GM12874 (cell line): ENCODE data around the gene IL7R.

ENCODE experiments used
- TF ChIP-seq, protein P1 (sequence below): IDR thresholded peaks from 2 replicates; pipeline ENCODE4 v1.5.1; 2011; ENCODE audit warnings: low read depth, mild to moderate bottlenecking, control low read depth, low read length, moderate library complexity; ENCODE audit not compliant: insufficient read depth

IL7R gene

DNA sequence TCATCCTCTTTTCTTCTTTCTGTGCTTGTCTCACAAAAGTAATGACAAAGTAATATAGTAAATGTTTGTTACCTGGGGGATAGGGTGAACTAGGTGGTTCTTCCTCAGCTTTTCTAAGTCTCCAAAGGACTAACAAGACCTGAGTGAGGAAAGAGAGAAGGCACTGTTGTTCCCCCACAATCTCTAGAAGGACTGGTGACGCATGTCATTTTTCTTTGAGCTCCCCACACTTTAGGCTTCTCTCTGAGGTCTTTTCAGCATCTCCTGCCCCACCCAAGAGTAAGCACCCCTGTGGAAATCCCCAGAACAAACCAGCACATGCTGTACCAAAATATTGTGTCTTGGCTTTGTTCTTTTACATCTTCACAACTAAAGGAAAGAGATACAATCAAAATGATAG is 2.4 kb upstream of the IL7R start:
- TF ChIP-seq, protein P1, sequence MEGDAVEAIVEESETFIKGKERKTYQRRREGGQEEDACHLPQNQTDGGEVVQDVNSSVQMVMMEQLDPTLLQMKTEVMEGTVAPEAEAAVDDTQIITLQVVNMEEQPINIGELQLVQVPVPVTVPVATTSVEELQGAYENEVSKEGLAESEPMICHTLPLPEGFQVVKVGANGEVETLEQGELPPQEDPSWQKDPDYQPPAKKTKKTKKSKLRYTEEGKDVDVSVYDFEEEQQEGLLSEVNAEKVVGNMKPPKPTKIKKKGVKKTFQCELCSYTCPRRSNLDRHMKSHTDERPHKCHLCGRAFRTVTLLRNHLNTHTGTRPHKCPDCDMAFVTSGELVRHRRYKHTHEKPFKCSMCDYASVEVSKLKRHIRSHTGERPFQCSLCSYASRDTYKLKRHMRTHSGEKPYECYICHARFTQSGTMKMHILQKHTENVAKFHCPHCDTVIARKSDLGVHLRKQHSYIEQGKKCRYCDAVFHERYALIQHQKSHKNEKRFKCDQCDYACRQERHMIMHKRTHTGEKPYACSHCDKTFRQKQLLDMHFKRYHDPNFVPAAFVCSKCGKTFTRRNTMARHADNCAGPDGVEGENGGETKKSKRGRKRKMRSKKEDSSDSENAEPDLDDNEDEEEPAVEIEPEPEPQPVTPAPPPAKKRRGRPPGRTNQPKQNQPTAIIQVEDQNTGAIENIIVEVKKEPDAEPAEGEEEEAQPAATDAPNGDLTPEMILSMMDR, result no peak

- TF ChIP-seq, protein P1, result no peak
These were observed 1.5 kb upstream of the IL7R start for GRCh38 chr5:35855187-35855586.

GRCh38 chr5:35857606-35858205 is 1.0 kb downstream of the IL7R start:
- TF ChIP-seq, protein P1, result no peak

DNA sequence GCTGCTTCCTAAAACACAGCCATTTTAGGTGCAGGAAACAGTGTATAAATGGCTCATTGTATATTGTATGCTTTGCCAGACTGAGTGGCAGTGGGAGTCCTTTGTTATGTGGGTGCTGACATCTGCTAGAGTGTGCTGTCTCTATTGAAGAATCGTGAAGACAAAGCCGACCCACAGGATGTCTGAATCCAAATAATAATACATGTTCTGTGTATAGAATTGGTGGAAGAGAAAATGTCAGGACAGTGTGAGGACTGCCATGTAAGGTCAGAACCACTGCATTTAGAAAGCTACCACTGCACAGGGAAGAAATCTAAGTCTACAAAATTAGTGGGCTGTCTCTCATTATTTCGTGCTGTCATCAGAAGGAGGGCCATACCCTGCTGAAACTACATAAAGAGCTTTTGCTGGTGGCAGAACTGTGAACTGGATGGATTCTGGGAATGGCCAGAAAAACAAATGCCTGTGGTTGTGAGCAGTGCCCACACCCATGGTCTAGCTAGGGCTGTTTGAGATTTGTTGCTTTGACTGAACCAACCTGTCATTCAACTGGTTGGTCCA is 2.5 kb downstream of the IL7R start:
- TF ChIP-seq, protein P1, result no peak

DNA sequence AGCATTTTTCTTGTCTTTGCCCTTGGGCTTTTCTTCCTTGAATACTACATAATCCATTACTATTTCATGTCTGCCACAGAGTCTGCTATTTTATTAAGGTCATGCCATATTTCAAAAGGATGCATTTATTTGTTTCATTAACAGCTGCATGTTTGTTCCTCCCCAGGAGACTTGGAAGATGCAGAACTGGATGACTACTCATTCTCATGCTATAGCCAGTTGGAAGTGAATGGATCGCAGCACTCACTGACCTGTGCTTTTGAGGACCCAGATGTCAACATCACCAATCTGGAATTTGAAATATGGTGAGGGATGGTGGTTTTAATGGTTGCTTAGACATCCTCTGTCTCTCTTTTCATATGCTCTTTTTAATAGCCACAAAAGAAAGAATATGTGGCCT is 4.0 kb downstream of the IL7R start:
- TF ChIP-seq, protein P1, result no peak

DNA sequence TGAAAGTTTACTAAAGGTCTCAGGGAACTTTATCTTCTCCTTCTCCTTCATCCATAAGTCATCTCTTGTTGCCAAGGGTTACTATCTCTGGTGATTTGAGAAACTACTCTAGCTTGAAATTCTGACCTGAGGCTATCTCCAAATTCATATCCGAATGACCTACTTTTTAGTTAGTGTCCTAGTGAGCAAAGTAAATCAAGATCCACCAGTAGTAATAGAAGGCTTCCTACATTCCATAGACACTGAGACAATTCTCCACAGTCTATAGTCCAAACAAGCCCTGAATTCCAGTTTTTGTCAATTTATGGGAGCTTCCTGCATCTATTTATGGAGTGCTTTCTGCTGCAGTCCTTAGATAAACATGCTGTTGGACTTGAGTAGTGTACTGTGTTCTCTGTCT is 5.0 kb downstream of the IL7R start:
- TF ChIP-seq, protein P1, result no peak

DNA sequence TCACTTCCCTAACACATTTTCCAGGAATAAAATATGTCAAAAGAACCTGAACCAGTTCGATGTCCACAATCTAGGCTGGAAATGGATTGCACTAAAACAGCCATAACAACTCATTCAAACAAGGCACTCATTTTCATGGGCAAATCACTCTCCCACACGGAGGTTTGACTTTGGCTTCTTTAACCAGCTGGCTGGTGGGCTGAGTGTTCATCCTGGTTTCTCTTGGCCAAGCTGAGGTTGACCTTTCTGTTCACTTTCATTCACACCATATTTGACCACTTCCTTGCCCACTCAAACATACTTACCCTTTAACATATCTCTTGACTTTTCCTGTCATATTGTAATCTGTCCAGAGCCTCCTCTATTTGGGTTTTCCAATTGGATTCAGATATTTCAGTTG is 5.4 kb downstream of the IL7R start:
- TF ChIP-seq, protein P1, result no peak
